MM.1S (cell line): ENCODE data around the gene TGM5.
"Not testable (repeated sequence)": the region's sequence is repeated elsewhere in the genome, so short reads cannot be mapped to it uniquely, and the experiment has no call there.

ENCODE experiments used
- DNase-seq: peaks from one replicate; pipeline ENCODE4 v3.0.0-alpha.2; 2015
- H2AFZ ChIP-seq: fragments of 300-600 bp; sonication (generic); 2 replicates; pipeline ENCODE4 v1.6.0; 2016; ENCODE audit warnings: antibody characterized with exemption, low read length
- H3F3A ChIP-seq: fragments of 300-600 bp; sonication (generic); 2 replicates; pipeline ENCODE4 v1.6.1; 2016; ENCODE audit warnings: mild to moderate bottlenecking, antibody characterized with exemption, low read length, moderate library complexity, mixed read lengths; ENCODE audit not compliant: insufficient read depth
- H3K27ac ChIP-seq: fragments of 300-600 bp; sonication (generic); 2 replicates; pipeline ENCODE4 v1.5.1; 2016; ENCODE audit warnings: mild to moderate bottlenecking, low read length
- H3K27me3 ChIP-seq: fragments of 300-600 bp; sonication (generic); replicated peaks from 2 replicates; pipeline ENCODE4 v1.6.0; 2016; ENCODE audit warnings: low read length; ENCODE audit not compliant: insufficient read depth
- H3K36me3 ChIP-seq: fragments of 300-600 bp; sonication (generic); replicated peaks from 2 replicates; pipeline ENCODE4 v1.6.1; 2016; ENCODE audit warnings: mild to moderate bottlenecking, low read length, mixed read lengths; ENCODE audit not compliant: insufficient read depth
- H3K4me1 ChIP-seq: fragments of 300-600 bp; sonication (generic); 2 replicates; pipeline ENCODE4 v1.6.1; 2016; ENCODE audit warnings: low read length, mixed read lengths
- H3K4me2 ChIP-seq: fragments of 300-600 bp; sonication (generic); 2 replicates; pipeline ENCODE4 v1.6.0; 2016; ENCODE audit warnings: low read depth, low read length
- H3K4me3 ChIP-seq: fragments of 300-600 bp; sonication (generic); 2 replicates; pipeline ENCODE4 v1.5.1; 2016; ENCODE audit warnings: low read length, mixed read lengths
- H3K79me2 ChIP-seq: fragments of 300-600 bp; sonication (generic); 2 replicates; pipeline ENCODE4 v1.6.1; 2016; ENCODE audit warnings: mixed run types, low read length, mixed read lengths
- H3K9ac ChIP-seq: fragments of 300-600 bp; sonication (generic); 2 replicates; pipeline ENCODE4 v1.6.1; 2016; ENCODE audit warnings: low read length, mixed read lengths
- H3K9me2 ChIP-seq: fragments of 300-600 bp; sonication (generic); replicated peaks from 2 replicates; pipeline ENCODE4 v1.6.1; 2016; ENCODE audit warnings: mild to moderate bottlenecking, low read length, mixed read lengths; ENCODE audit not compliant: insufficient read depth
- H3K9me3 ChIP-seq: fragments of 300-600 bp; sonication (generic); replicated peaks from 2 replicates; pipeline ENCODE4 v1.6.1; 2016; ENCODE audit warnings: mild to moderate bottlenecking, low read length, mixed read lengths; ENCODE audit not compliant: insufficient read depth
- H4K20me1 ChIP-seq: fragments of 300-600 bp; sonication (generic); 2 replicates; pipeline ENCODE4 v1.6.1; 2016; ENCODE audit warnings: mild to moderate bottlenecking, low read length, moderate library complexity, mixed read lengths; ENCODE audit not compliant: insufficient read depth
- EZH2 ChIP-seq: fragments of 300-600 bp; sonication (generic); optimal IDR thresholded peaks from 2 replicates; pipeline ENCODE3; 2017; ENCODE audit warnings: low read depth, mild to moderate bottlenecking, antibody characterized with exemption, low read length, mixed read lengths
- EZH2phosphoT487 ChIP-seq: fragments of 300-600 bp; sonication (generic); IDR thresholded peaks from 2 replicates; pipeline ENCODE4 v1.6.1; 2018; ENCODE audit warnings: antibody characterized with exemption, low read length
- TF ChIP-seq, protein P1 (sequence below): fragments of 300-600 bp; sonication (generic); IDR thresholded peaks from 2 replicates; pipeline ENCODE4 v1.5.1; 2016; ENCODE audit warnings: antibody characterized with exemption, low read length, mixed read lengths

TGM5 gene

DNA sequence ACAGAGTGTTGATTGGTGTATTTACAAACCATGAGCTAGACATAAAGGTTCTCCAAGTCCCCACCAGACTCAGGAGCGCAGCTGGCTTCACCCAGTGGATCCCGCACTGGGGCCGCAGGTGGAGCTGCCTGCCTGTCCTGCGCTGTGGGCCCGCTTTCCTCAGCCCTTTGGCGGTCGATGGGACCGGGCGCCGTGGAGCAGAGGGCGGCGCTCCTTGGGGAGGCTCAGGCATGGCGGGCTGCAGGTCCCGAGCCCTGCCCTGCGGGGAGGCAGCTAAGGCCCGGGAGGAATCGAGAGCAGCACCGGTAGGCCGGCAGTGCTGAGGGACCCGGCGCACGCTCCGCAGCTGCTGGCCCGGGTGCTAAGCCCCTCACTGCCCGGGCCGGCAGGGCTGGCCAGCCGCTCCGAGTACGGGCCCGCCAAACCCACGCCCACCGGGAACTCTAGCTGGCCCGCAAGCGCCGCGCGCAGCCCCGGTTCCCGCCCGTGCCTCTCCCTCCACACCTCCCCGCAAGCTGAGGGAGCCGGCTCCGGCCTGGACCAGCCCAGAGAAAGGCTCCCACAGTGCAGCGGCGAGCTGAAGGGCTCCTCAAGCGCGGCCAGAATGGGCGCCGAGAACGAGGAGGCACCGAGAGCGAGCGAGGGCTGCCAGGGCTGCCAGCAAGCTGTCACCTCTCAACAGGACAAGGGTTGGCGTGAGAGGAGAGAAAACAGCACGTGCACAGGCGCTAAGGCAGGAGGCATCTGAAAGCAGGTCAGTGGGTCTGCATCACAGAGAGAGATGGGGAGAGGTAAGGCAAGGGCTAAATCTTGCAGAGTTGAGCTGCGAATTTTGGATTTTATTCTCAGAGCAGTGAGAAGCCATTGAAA is 40.1 kb downstream of the TGM5 start:
- no peak overlapping the region for H3K9ac ChIP-seq
- no peaks in the 10 kb centered on the region for H3K27me3 ChIP-seq
- no peaks in the 10 kb centered on the region for H3K9me3 ChIP-seq
- TF ChIP-seq, protein P1, sequence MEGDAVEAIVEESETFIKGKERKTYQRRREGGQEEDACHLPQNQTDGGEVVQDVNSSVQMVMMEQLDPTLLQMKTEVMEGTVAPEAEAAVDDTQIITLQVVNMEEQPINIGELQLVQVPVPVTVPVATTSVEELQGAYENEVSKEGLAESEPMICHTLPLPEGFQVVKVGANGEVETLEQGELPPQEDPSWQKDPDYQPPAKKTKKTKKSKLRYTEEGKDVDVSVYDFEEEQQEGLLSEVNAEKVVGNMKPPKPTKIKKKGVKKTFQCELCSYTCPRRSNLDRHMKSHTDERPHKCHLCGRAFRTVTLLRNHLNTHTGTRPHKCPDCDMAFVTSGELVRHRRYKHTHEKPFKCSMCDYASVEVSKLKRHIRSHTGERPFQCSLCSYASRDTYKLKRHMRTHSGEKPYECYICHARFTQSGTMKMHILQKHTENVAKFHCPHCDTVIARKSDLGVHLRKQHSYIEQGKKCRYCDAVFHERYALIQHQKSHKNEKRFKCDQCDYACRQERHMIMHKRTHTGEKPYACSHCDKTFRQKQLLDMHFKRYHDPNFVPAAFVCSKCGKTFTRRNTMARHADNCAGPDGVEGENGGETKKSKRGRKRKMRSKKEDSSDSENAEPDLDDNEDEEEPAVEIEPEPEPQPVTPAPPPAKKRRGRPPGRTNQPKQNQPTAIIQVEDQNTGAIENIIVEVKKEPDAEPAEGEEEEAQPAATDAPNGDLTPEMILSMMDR = no peak
- no peak for TF ChIP-seq EZH2phosphoT487
- no peak for TF ChIP-seq EZH2
- no peak overlapping the region for H3K4me2 ChIP-seq
- no peaks in the 10 kb centered on the region for H3F3A ChIP-seq
- no peak overlapping the region for H2AFZ ChIP-seq
- no peak overlapping the region for H3K27ac ChIP-seq
- no peaks in the 10 kb centered on the region for H3K79me2 ChIP-seq
- H3K36me3 ChIP-seq = no peaks in the 10 kb centered on the region
- no peaks in the 10 kb centered on the region for H3K4me1 ChIP-seq
- H4K20me1 ChIP-seq = no peaks in the 10 kb centered on the region
- H3K9me2 ChIP-seq = no peaks in the 10 kb centered on the region
- DNase-seq = no peak
- no peak overlapping the region for H3K4me3 ChIP-seq

- DNase-seq, H2AFZ ChIP-seq, H3K27ac ChIP-seq, H3K4me3 ChIP-seq, H3K9me2 ChIP-seq, H3K79me2 ChIP-seq, H4K20me1 ChIP-seq, H3K4me2 ChIP-seq, H3F3A ChIP-seq, H3K9me3 ChIP-seq, H3K27me3 ChIP-seq, H3K36me3 ChIP-seq, H3K9ac ChIP-seq, H3K4me1 ChIP-seq: not testable (repeated sequence)
Observed at GRCh38 chr15:43225950-43226255, 40.8 kb downstream of the TGM5 start.

- peak; percentile 80 for DNase-seq
- no peaks in the 10 kb centered on the region for H3K79me2 ChIP-seq
- H3K4me3 ChIP-seq = no peak overlapping the region
- H3K27me3 ChIP-seq = no peaks in the 10 kb centered on the region
- H3K36me3 ChIP-seq = no peaks in the 10 kb centered on the region
- H3K9me3 ChIP-seq = no peaks in the 10 kb centered on the region
- no peak overlapping the region for H2AFZ ChIP-seq
- no peaks in the 10 kb centered on the region for H4K20me1 ChIP-seq
- H3K9me2 ChIP-seq = no peaks in the 10 kb centered on the region
- H3K4me2 ChIP-seq = no peak overlapping the region
- H3K9ac ChIP-seq = no peak overlapping the region
- no peaks in the 10 kb centered on the region for H3K4me1 ChIP-seq
- H3K27ac ChIP-seq = no peak overlapping the region
- H3F3A ChIP-seq = no peaks in the 10 kb centered on the region
- TF ChIP-seq, protein P1 = peak; percentile 88
- TF ChIP-seq EZH2phosphoT487 = no peak
Observed at GRCh38 chr15:43225201-43225949, 41.4 kb downstream of the TGM5 start.

- no peak overlapping the region for H3K27ac ChIP-seq
- no peak overlapping the region for H3K4me2 ChIP-seq
- H3K4me3 ChIP-seq = no peak overlapping the region
- H3K36me3 ChIP-seq = no peaks in the 10 kb centered on the region
- H3F3A ChIP-seq = no peaks in the 10 kb centered on the region
- H2AFZ ChIP-seq = no peak overlapping the region
- H3K27me3 ChIP-seq = no peaks in the 10 kb centered on the region
- no peaks in the 10 kb centered on the region for H3K9me2 ChIP-seq
- no peaks in the 10 kb centered on the region for H3K9me3 ChIP-seq
- H4K20me1 ChIP-seq = no peaks in the 10 kb centered on the region
- TF ChIP-seq EZH2 (no peak), EZH2phosphoT487 (no peak)
- TF ChIP-seq, protein P1 = no peak
- no peaks in the 10 kb centered on the region for H3K4me1 ChIP-seq
- DNase-seq = no peak
- H3K9ac ChIP-seq = no peak overlapping the region
- no peaks in the 10 kb centered on the region for H3K79me2 ChIP-seq
Observed at GRCh38 chr15:43221422-43221821, 45.3 kb downstream of the TGM5 start.
